ENCODE data around the gene SLC5A6. TPM values are rescaled to one million over a fixed set of nuclear protein-coding genes. Genes with fewer than 3 reads are reported as not detected.

The SLC5A6 gene
- total and polyA plus RNA-seq, 2 of the 8 experiments (the other 6 are each of a cell fraction or from before 2014, with no cell fraction given): 118 to 183 TPM

DNA sequence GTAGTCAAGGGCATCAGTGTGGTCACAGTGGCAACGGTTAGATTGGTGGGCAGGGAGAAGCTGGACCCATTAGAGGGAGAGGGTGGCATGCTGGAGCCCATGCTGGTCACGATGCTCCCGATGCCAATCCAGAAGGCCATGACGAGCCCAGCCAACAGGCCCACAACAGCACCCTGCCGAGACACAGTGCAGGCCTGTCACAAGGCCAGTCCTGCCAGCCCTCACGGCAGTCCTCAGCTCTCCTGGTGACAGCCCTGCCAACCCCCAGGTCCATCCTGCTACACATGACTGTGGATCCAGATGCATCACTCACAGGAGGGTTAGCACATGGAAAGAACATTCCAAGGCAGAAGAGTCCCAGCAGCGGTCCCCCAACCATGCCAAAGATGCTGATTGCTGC lies 10.4 kb downstream of the SLC5A6 start:
- Histone ChIP-seq H2AFZ (ENCODE audit: low read length) (no peak overlapping the region), H3K4ac (replicated peaks; ENCODE audit: insufficient read length, low read depth, low read length) (no peak overlapping the region), H3K56ac (replicated peaks; ENCODE audit: insufficient read length, low read depth, low read length) (no peak overlapping the region), H2BK12ac (ENCODE audit: low read depth, low read length) (no peak overlapping the region), H2BK20ac (ENCODE audit: low read length) (no peak overlapping the region), H3K27ac (ENCODE audit: low read depth, low read length) (no peak overlapping the region), H2BK15ac (ENCODE audit: low read length) (no peak overlapping the region), H3K4me1 (replicated peaks in 1 of 4; ENCODE audit: control insufficient read depth in 3 of 4, insufficient read depth in 4 of 4, low read length in 3 of 4) (no peaks in the 10 kb centered on the region), H2BK120ac (replicated peaks; ENCODE audit: low read depth, low read length) (no peak overlapping the region), H4K91ac (replicated peaks; ENCODE audit: insufficient read length, low read length) (no peak overlapping the region), H3K9me3 (ENCODE audit: insufficient read depth in 2 of 2, low read depth in 1 of 2, low read length in 1 of 2) (no peaks in the 10 kb centered on the region), H3K23me2 (ENCODE audit: low read depth, low read length) (no peaks in the 10 kb centered on the region), H2BK5ac (ENCODE audit: low read depth, low read length) (no peak overlapping the region), H3K4me2 (ENCODE audit: insufficient read depth in 1 of 2, low read depth in 2 of 2, low read length in 2 of 2) (no peak overlapping the region), H4K5ac (ENCODE audit: insufficient read length, low read depth, low read length) (no peak overlapping the region), H3K36me3 (ENCODE audit: control insufficient read depth in 2 of 4, insufficient read depth in 4 of 4, low read length in 3 of 4) (peaks cover 44 to 63% (median 61%) of the 10 kb centered on the region in 4 experiments), H3K4me3 (ENCODE audit: extremely low read depth in 1 of 4, insufficient read depth in 2 of 4, low read depth in 3 of 4, low read length in 4 of 4) (no peak overlapping the region), H3K14ac (ENCODE audit: insufficient read length) (no peak overlapping the region), H3K79me1 (ENCODE audit: low read depth, low read length) (no peaks in the 10 kb centered on the region), H2AK5ac (ENCODE audit: low read depth, low read length) (no peak overlapping the region), H4K8ac (ENCODE audit: extremely low read depth, insufficient read depth, low read length) (no peak overlapping the region), H3K9ac (replicated peaks in 1 of 4; ENCODE audit: extremely low read depth in 1 of 4, low read depth in 3 of 4, low read length in 3 of 4) (no peak overlapping the region), H3K79me2 (ENCODE audit: control insufficient read depth in 1 of 2, insufficient read depth in 2 of 2, low read length in 2 of 2) (no peaks in the 10 kb centered on the region), H3K23ac (ENCODE audit: insufficient read length) (no peak overlapping the region), H4K20me1 (replicated peaks in 1 of 2; ENCODE audit: control insufficient read depth in 1 of 2, insufficient read depth in 2 of 2, low read length in 2 of 2) (peaks cover 0 to 12% of the 10 kb centered on the region in 2 experiments), H3K27me3 (replicated peaks in 1 of 4; ENCODE audit: control insufficient read depth in 3 of 4, extremely low read depth in 1 of 4, insufficient read depth in 3 of 4, low read length in 3 of 4) (no peaks in the 10 kb centered on the region), H3K18ac (ENCODE audit: extremely low read depth, low read length) (no peak overlapping the region)
- WGBS, 2 experiments (ENCODE audit: extremely low coverage in 1 of 2, insufficient coverage in 1 of 2, insufficient read length in 1 of 2, insufficient replicate concordance in 2 of 2, low coverage in 1 of 2, low lambda C conversion rate in 2 of 2, missing lambda C conversion rate in 1 of 2): 93% methylated on average over 7 of the region's 7 CpGs; no CpG with 5 or more reads in 1 of the 2 experiments
- no peak for FAIRE-seq
- DNase-seq (ENCODE audit: low read depth in 1 of 2, low spot score in 2 of 2): no peak
- ChIA-PET CTCF (ENCODE audit: partially characterized antibody) (interaction anchor here (4.0 kb wide), 1 partner anchor 102 kb away, joined by 15 read pairs; no protein-coding TSS in a partner anchor), POLR2A (ENCODE audit: partially characterized antibody) (interaction anchor here (0.8 to 5.7 kb wide), 5 partner anchors 10 to 19 kb away, joined by 3 to 35 read pairs (median 9); partner anchors contain the start of genes ATRAID, CAD and SLC5A6)
- no peak for TF ChIP-seq HDAC6 (IDR thresholded peaks at IDR 0.05; ENCODE audit: low read depth, low read length)
- TF ChIP-seq ZNF274 (IDR thresholded peaks at IDR 0.05; ENCODE audit: borderline replicate concordance, extremely low read depth, low read length): no peak
- TF ChIP-seq, protein P1, sequence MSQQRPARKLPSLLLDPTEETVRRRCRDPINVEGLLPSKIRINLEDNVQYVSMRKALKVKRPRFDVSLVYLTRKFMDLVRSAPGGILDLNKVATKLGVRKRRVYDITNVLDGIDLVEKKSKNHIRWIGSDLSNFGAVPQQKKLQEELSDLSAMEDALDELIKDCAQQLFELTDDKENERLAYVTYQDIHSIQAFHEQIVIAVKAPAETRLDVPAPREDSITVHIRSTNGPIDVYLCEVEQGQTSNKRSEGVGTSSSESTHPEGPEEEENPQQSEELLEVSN (IDR thresholded peaks at IDR 0.05): no peak
- TF ChIP-seq CHD2 (IDR thresholded peaks at IDR 0.05; ENCODE audit: low read length): no peak
- no peak for TF ChIP-seq MAFK (IDR thresholded peaks at IDR 0.05; ENCODE audit: low read depth, low read length)
- no peak for TF ChIP-seq SRF (IDR thresholded peaks at IDR 0.05; ENCODE audit: low read depth, low read length)
- TF ChIP-seq TCF12 (IDR thresholded peaks at IDR 0.05; ENCODE audit: low read depth, low read length): no peak
- TF ChIP-seq SUZ12 (IDR thresholded peaks at IDR 0.05; ENCODE audit: low read length): no peak
- no peak for TF ChIP-seq FOSL1 (IDR thresholded peaks at IDR 0.05; ENCODE audit: insufficient read depth, low read depth, low read length)
- TF ChIP-seq SP4 (IDR thresholded peaks at IDR 0.05; ENCODE audit: low read length): no peak
- TF ChIP-seq RXRA (IDR thresholded peaks at IDR 0.05; ENCODE audit: insufficient read depth, low read depth, low read length): no peak
- TF ChIP-seq CEBPB (IDR thresholded peaks at IDR 0.05; ENCODE audit: low read depth, low read length): no peak
